ENCODE data around the gene RBM18.

DNA sequence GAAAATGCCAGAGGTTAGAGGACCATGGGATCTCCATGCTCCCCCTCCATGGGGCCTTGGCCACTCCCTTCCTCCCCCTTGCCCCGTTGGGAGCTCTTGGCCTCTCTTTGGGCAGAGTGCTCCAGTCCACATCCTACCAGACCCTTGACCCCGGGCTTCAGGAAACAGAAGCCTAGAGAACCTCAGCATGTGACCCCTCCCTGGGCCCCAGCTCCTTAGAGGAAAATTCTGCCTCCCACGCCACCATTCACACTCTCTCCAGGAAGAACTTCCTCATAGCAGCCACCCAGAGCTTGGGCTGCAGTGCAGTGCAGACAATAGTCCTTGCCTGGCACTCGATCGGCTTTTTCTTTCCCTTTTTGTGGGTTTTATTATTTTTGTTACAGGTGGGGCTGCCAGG lies 41.8 kb downstream of the RBM18 start:
- TF ChIP-seq, protein P1, sequence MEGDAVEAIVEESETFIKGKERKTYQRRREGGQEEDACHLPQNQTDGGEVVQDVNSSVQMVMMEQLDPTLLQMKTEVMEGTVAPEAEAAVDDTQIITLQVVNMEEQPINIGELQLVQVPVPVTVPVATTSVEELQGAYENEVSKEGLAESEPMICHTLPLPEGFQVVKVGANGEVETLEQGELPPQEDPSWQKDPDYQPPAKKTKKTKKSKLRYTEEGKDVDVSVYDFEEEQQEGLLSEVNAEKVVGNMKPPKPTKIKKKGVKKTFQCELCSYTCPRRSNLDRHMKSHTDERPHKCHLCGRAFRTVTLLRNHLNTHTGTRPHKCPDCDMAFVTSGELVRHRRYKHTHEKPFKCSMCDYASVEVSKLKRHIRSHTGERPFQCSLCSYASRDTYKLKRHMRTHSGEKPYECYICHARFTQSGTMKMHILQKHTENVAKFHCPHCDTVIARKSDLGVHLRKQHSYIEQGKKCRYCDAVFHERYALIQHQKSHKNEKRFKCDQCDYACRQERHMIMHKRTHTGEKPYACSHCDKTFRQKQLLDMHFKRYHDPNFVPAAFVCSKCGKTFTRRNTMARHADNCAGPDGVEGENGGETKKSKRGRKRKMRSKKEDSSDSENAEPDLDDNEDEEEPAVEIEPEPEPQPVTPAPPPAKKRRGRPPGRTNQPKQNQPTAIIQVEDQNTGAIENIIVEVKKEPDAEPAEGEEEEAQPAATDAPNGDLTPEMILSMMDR (IDR thresholded peaks at IDR 0.05): no peak
- TF ChIP-seq POLR2A (IDR thresholded peaks at IDR 0.05): no peak

All from lower leg skin (tissue), 3 donors.